Brain microvascular endothelial cell (primary cell): ENCODE data around the gene BCL3.

Source experiments
- DNase-seq: peaks from one replicate; pipeline ENCODE4 v3.0.0-alpha.2; 2020
- H3K27ac ChIP-seq: fragments of 250-450 bp; sonication (Bioruptor Pico); 2 replicates; pipeline ENCODE4 v1.5.1; 2020; ENCODE audit warnings: mild to moderate bottlenecking, moderate library complexity
- H3K27me3 ChIP-seq: fragments of 250-450 bp; sonication (Bioruptor Pico); replicated peaks from 2 replicates; pipeline ENCODE4 v1.5.1; 2020; ENCODE audit warnings: mild to moderate bottlenecking
- H3K36me3 ChIP-seq: fragments of 250-450 bp; sonication (Bioruptor Pico); replicated peaks from 2 replicates; pipeline ENCODE4 v1.5.1; 2020; ENCODE audit warnings: mild to moderate bottlenecking
- H3K4me3 ChIP-seq: 2 replicates; pipeline ENCODE4 v1.5.1; 2011; ENCODE audit warnings: low read depth, mild to moderate bottlenecking, control low read depth, low read length, moderate library complexity
- in situ Hi-C: cut with HindIII; loops from 2 replicates; pipeline ENCODE4 v1.10.0; 2017; ENCODE audit warnings: low sequenced_read_pairs, low pct_ligation_motif_present
- TF ChIP-seq, protein P1 (sequence below): IDR thresholded peaks from 2 replicates; pipeline ENCODE4 v1.5.1; 2011; ENCODE audit warnings: low read depth, mild to moderate bottlenecking, moderate library complexity, low read length, control low read depth, inconsistent platforms; ENCODE audit errors: missing control alignments

BCL3 gene

DNA sequence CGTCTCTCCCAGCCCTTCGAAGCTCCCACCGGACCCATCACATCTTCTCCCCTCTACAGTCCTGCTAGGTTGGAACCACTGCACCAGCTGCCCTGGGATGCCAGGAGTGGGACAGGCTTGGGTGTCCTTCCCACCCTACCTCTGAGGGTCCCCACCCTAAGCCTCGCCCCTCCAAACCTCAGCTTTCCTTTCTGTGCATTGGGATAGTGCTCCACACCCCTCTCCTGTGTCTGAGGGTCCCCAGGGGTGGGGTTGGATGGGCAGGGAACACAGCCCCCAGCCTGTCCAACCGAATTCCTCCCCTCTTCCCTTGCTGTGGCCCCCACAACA lies 1.9 kb upstream of the BCL3 start:
- H3K4me3 ChIP-seq = no peak overlapping the region
- peaks cover 9% of the 10 kb centered on the region for H3K36me3 ChIP-seq
- in situ Hi-C loops = no loop called here
- H3K27me3 ChIP-seq = no peaks in the 10 kb centered on the region
- TF ChIP-seq, protein P1, sequence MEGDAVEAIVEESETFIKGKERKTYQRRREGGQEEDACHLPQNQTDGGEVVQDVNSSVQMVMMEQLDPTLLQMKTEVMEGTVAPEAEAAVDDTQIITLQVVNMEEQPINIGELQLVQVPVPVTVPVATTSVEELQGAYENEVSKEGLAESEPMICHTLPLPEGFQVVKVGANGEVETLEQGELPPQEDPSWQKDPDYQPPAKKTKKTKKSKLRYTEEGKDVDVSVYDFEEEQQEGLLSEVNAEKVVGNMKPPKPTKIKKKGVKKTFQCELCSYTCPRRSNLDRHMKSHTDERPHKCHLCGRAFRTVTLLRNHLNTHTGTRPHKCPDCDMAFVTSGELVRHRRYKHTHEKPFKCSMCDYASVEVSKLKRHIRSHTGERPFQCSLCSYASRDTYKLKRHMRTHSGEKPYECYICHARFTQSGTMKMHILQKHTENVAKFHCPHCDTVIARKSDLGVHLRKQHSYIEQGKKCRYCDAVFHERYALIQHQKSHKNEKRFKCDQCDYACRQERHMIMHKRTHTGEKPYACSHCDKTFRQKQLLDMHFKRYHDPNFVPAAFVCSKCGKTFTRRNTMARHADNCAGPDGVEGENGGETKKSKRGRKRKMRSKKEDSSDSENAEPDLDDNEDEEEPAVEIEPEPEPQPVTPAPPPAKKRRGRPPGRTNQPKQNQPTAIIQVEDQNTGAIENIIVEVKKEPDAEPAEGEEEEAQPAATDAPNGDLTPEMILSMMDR = no peak
- no peak overlapping the region for H3K27ac ChIP-seq
- DNase-seq = no peak

DNA sequence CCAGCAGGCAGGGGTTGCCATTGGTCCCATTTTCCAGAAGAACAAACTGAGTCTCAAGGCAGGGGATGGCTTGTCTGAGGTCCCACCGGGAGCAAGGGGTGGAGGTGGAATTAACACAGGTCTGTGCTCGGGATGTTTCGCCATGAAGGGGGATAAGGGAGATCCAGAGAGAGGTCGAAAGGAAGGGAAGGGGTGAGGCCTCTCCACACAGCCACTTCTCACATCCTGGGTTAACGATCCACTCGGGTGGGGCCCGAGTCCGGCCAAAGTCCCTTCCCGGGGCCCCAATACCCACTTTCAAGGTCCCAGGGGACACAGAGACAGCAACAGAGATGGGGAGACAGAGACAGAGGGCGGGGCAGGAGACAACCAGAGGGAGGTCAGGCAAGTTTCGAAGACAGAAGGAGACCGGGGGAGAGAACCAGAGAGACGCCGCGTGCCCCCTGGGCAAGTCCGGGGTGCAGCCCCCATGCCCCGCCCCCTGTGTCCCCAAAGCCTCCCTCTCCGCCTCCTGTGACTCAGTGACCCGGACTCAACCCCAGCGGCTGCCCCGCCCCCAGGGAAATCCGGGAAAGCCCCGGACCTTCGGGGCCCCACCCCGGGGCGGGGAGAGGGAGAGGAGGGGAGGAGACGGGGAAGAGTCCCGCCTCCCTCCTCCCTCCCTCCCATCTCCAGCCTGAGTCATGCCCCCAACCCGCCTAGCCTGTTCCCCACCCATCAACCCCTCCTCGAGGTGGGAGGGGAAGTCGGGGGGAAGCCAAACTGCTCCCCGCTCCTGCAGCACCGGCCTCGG lies 1.4 kb upstream of the BCL3 start:
- H3K36me3 ChIP-seq = peaks cover 11% of the 10 kb centered on the region
- DNase-seq = peak; percentile 87
- in situ Hi-C loops = no loop called here
- H3K27me3 ChIP-seq = no peaks in the 10 kb centered on the region
- peak overlapping the region; percentile 65 for H3K4me3 ChIP-seq
- TF ChIP-seq, protein P1 = no peak
- peak overlapping the region; percentile 70 for H3K27ac ChIP-seq

DNA sequence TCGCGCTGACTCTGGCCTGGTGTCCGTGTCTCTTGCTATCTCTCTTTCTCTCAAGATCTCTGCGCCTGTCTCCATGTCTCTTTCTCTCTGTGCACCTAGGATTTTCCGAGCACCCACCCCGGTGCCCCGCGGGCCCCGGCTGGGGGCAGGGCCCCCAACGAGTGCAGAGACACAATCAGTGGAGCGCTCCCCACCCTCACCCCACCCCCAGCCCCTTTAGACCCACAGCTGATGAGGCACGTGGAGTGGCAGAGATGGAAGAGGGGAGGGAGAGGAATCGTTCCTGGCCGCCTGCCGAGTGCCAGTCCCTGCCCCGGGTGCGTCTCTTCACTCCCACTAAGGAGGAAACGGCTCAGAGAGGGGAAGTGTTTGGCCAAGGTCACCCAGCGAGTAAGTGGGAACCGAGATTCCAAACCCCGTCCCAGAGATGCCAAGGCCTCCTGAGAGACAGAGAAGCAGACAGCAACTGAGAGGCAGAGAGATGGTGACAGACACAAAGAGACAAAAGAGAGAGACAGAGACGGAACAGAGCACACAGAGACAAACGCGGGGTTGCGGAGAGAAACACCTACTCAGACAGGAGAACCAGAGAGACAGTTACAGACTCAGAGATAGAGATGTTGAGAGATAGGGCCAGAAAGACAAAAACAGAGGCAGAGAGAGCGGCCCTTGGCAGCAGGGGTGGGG lies 626 bp upstream of the BCL3 start:
- Histone ChIP-seq H3K27me3 (no peaks in the 10 kb centered on the region), H3K27ac (peak overlapping the region; percentile 70), H3K4me3 (peak overlapping the region; percentile 65), H3K36me3 (peaks cover 17% of the 10 kb centered on the region)
- in situ Hi-C loops = no loop called here
- TF ChIP-seq, protein P1 = no peak
- no peak for DNase-seq

DNA sequence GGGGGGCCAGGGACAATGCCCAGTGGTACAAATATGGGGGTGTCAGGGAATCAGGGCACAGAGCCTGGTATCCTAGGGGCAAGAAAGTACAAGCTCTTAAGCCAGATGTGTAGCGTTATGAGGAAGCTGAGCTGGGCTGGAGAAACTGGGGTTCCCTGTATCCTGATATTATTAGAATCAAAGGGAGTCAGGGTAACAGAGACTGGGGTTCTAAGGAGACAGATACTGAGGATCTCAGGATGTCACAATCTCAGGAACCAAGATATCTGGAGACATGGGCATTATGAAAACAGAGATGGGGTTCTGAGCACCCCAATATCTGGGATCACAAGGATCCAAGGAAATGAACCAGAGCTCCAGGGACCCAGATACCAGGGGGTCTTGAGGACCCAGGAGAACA lies 784 bp downstream of the BCL3 start:
- in situ Hi-C loops = no loop called here
- Histone ChIP-seq H3K36me3 (peaks cover 18% of the 10 kb centered on the region), H3K4me3 (peak overlapping the region; percentile 65), H3K27me3 (no peaks in the 10 kb centered on the region), H3K27ac (no peak overlapping the region)
- no peak for DNase-seq
- TF ChIP-seq, protein P1 = no peak

DNA sequence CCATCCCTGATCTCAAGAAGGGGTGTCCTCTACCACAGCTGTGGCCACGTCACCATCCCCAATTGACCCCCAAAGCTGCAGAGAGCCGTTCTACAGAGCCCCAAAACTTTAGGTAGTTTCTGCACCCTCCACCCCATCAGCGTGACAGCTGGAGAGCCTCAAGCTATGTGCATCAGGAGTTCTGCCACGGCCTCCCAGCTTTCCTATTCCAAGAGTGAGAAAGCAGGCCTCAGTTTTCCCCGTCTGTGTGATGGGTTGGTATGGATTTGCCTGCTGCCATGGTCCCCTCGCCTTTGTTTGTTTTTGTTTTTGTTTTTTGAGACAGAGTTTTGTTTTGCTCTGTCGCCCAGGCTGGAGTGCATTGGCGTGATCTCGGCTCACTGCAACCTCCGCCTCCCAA lies 1.5 kb downstream of the BCL3 start:
- in situ Hi-C loops = no loop called here
- Histone ChIP-seq H3K36me3 (peaks cover 23% of the 10 kb centered on the region), H3K27ac (no peak overlapping the region), H3K27me3 (no peaks in the 10 kb centered on the region), H3K4me3 (peak overlapping the region; percentile 65)
- TF ChIP-seq, protein P1 = no peak
- no peak for DNase-seq
